ENCODE data around the gene CPNE5. TPM values are rescaled to one million over a fixed set of nuclear protein-coding genes. Genes with fewer than 3 reads are reported as not detected.
"Not testable (repeated sequence)": the region's sequence is repeated elsewhere in the genome, so short reads cannot be mapped to it uniquely, and the experiment has no call there.

Gene CPNE5
- total RNA-seq, 1 experiment from 2014 or later: 37.6 TPM

DNA sequence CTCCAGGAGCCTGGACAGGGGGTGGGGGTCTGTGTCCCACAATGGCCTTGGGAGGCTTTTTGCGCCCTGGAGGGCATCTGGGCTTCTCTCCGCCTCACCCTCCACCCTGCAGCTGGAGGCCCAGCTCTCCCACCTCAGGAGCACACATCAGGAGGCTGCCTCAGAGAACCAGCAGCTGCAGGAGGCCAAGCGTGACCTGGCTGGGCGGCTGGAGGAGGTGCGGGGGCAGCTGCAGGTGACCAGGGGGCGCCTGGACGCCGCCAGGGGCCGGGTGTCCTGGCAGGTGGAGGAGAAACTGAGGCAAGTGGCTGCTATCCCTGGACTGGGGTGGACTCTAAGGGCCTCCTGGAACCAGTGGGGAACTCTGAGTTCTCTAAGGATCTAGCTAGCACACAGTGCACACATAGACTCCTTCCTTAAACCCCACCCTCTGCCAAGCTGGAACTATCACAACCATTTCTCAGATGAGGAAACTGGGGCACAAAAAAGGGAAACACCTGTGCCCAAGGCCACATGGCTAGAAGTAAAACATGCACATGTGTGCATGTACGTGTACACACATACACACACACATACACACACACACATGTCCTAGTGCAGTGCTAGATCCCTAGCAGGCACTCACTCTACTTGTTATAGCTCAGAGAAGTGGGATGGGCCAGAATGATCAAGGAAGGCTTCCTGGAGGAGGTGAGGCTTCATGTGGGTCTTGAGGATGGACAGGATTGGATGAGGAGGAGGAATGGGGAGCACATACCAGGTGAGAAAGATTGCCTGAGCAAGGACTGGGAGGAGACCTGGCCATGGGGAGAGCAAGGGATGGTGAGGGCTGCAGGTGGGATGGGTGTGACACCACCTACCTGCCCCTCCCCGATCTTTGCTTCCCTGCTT, 118.7 kb downstream of the CPNE5 start:
- in situ Hi-C loops (cut with HindIII; ENCODE audit: low sequenced_read_pairs): no loop called here
- no peak for DNase-seq (ENCODE audit: low spot score)

DNA sequence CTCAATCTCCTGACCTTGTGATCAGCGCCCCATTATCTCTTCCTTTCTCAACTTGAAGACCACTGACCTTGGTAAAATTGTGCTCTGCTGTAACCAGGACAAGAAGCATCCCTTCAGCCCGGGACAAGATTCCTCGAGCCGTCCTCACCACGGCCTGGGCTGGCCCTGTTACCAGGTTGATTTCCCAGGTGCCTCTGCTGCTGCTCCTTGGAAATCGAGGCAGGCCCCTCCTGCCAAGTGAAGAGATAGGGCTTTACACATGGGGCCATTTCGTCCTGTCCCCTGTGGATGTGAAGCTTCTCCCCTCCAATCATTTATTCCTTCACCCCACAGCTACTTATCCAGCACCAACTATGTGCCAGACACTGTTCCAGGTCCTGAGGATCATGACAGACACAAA, 120.1 kb downstream of the CPNE5 start:
- no peak for DNase-seq (ENCODE audit: low spot score)
- in situ Hi-C loops (cut with HindIII; ENCODE audit: low sequenced_read_pairs): no loop called here

DNA sequence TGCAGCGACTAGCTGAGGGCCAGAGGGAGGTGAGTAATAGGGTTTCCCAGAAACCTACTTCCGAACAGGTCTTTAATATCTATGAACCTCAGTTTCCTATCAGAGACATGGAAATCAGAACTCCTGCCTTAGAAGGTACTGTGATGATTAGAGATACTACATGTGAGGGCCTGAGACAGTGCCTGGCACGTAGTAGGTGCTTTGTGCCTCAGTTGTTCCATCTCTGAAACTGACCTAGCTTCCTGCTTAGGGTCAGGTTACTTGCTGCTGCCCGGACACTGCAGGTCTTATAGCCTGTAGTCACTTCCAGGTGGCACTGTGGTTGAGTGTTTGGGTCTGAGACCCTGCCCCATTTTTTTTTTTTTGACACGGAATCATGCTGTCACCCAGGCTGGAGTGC, 120.7 kb downstream of the CPNE5 start:
- no peak for DNase-seq (ENCODE audit: low spot score)
- in situ Hi-C loops (cut with HindIII; ENCODE audit: low sequenced_read_pairs): no loop called here

DNA sequence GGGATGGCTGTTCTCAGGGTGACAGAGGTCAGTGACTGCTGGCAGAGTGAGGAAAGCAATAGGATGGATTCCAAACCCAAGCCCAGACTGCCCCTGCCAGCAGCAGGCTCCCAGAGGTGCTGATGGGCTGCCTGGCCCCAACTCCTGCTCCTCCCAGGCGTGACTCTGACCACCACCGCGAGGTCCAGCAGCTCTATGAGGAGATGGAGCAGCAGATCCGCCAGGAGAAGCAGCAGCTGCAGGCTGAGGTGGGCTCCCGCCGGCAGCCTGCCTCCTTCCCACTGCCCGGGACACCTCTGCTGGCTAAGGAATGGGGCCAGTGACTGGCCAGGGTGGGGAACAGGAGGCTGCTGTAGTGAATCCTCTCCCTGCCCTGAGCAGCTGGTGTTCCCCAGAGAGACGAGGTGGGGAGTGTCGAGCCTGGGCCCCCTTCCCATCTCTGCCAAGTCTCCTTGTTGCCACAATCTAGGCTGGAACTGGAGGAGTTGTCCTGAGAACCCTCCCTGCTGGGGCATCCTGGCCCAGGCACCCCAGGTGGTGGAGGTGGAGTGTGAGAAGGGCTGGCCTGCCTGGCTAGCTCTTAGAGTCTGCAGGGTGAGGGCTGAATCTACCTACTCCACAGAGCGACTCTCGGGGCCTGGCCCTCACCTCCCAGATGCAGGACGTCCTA, 121.2 kb downstream of the CPNE5 start:
- in situ Hi-C loops (cut with HindIII; ENCODE audit: low sequenced_read_pairs): no loop called here
- no peak for DNase-seq (ENCODE audit: low spot score)

DNA sequence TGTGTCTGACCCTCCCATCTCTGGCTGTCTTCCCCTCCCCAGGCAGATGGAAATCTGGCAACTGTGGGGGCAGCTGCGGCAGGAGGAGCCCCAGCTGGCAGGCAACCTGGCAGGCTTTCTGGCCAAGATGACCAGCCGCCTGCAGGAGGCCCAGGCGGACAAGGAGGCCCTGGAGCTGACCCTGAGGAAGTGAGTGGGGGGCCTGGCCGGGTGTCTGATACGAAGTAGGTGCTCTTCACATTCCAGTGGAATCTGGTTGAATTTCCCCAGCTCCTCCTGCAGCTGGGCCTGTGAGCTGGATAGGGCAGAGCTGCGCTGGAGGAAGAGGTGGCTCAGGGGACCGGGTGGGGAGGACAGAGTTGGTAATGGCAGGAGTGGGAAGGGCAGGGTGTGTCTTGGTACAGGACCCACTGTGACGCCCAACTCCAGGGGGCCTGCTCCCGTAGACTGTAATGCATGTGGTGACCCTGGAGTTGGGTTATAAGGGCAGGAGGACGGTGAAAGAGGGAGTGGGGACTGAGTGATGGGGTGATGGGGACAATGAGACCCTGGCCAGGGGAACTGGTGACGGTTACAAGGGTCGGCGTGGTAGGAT, 121.9 kb downstream of the CPNE5 start:
- DNase-seq (ENCODE audit: low spot score): no peak
- in situ Hi-C loops (cut with HindIII; ENCODE audit: low sequenced_read_pairs): no loop called here

DNA sequence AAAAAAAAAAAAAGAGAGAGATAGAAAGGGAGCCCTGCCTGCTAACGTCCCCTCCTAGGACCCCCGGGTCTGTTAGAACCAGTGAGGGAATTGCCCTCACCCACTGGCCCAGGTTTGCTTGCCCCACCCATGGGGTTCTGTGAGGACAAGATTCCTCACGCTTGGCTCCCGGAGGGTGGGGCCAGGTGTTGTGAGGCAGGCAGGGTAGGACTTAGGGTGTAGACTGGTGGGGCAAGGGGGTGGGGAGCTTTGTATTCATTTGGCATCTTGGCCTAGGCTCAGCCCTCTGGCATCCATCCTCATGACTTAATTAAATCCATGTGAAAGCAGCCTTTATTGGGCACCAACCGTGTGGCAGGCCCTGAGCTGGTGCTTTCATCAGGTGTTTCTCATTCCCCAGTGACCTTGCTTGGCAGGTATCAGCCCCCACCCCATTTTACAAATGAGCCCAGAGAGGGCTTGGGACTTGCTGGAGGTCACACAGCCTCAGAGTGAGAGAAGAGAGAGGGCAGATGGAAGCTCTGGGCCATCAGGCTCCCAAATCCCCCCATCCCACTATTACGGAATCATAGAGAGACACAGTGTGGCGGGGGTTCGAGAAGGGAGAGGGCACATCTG, 122.7 kb downstream of the CPNE5 start:
- in situ Hi-C loops (cut with HindIII; ENCODE audit: low sequenced_read_pairs): no loop called here
- DNase-seq (ENCODE audit: low spot score): no peak

DNA sequence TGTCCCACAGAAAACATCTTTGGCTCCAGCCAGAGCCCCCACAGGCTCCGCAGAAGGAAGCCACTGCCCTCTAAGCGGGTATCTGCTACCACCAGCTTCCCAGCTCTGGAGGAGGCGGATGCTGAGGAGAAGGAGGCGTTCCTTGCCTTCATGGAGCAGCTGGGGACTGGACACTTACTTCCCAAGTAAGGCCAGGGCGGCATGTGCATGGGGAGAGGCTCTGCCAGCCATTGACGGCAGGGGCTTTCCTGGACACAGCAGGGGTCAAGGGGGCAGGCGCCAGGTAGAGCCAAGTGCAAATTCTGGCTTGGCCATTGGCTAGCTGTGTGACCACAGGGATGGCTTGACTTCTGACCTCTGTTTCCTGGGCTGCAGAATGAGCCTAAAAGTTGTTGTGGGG, 123.8 kb downstream of the CPNE5 start:
- in situ Hi-C loops (cut with HindIII; ENCODE audit: low sequenced_read_pairs): no loop called here
- DNase-seq (ENCODE audit: low spot score): no peak

DNA sequence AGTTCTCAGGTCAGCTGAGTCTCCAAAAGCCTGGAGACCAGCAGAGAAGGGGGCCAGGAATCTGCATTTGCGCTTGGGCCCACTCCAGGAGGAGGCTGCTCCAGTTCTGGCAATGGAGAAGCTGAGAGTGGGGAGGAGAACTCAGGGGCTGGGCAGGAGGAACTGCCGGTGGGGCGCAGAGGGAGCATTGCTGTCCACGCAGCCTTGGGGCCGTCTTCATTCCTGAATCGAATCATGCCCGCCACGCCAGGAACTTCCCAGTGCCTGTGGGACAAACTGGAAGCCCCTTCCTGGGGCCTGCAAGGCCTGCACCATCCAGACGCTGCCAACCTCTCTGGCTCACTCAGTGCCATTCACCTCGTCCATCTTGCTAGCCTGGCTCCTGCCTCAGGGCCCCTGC, 124.7 kb downstream of the CPNE5 start:
- in situ Hi-C loops (cut with HindIII; ENCODE audit: low sequenced_read_pairs): no loop called here
- DNase-seq (ENCODE audit: low spot score): no peak

DNA sequence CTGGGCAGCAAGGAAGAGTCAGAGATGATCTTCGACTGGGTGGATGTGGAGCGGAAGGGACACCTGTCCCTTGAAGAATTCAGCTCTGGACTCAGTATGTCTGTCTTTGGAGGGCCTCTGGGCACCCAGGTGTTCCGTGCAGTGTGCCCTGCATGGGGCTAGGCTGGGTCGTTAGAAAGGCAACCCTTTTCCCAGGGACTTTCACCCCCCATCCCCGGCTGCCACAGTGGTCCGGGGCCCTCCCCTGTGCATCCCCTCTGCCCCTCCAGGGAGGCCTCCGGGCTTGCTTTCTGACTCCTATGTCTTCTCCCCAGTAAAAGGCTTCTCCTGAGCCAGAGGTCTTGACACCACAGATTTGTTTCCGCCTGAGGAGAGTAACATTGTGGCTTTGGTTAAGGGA, 125.4 kb downstream of the CPNE5 start:
- in situ Hi-C loops (cut with HindIII; ENCODE audit: low sequenced_read_pairs): no loop called here
- no peak for DNase-seq (ENCODE audit: low spot score)

DNA sequence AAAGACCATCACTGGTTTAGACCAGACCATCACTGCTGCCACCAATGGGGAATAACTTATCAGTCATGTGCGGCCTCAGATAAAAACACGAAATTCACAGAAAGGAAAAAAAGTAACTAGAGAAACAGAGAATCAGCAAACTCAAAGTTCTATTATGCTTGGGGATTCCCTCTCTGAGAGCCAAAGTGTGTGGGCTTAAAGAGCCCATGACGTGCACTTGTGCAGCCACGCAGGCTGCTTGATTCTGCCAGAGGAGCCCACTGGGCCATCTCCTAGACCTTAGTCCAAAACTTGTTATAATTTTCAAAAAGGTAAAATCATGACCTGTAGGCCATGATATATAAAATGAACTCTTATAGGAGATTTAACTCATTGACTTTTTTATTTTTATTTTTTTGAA, 126.4 kb downstream of the CPNE5 start:
- in situ Hi-C loops (cut with HindIII; ENCODE audit: low sequenced_read_pairs): no loop called here

DNA sequence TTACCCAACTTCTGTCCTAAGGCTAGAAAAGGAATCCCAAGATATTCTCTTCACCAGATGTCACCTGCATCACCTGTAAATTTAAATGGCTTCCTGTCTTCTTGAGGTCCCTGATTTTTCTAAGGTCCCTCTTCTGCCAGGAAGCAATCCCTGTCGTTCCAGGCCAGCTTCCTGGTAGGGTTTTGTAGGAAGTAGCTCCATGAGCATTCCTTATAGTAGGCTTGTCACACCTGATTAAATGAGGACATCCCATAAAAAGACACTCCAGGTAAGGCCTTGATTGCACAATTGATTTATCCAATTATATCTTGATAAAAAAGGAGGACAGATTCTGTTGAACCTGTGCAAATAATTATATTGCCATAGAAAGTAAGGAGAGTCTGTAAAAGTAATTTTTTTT, 132.9 kb downstream of the CPNE5 start:
- DNase-seq (ENCODE audit: low spot score): no peak
- in situ Hi-C loops (cut with HindIII; ENCODE audit: low sequenced_read_pairs): no loop called here

More for the DNA sequence above, 126.4 kb downstream of the CPNE5 start:
- DNase-seq (ENCODE audit: low spot score): no peak

DNA sequence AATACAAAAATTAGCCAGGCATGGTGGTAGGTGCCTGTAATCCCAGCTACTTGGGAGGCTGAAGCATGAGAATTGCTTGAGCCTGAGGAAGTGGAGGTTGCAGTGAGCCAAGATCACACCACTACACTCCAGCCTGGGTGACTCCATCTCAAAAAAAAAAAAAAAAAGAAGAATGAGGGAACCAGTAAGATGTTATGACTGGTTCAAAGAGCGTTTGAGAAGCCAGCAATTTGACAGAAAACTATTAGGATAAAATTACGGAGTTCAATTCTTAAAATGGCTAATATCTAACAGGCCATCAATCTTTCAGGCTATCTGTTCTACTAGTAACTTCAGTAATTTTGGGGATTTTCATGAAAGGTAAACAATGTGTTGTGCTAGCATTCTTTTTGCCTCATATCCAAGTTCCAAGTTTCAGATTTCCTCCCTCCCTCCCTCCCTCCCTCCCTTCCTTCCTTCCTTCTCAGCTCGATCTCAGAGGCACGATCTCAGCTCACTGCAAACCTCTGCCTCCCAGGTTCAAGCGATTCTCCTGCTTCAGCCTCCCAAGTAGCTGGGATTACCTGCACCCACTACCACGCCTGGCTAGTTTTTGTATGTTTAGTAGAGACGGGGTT, 134.2 kb downstream of the CPNE5 start:
- DNase-seq (ENCODE audit: low spot score); in situ Hi-C loops (cut with HindIII; ENCODE audit: low sequenced_read_pairs): not testable (repeated sequence)

DNA sequence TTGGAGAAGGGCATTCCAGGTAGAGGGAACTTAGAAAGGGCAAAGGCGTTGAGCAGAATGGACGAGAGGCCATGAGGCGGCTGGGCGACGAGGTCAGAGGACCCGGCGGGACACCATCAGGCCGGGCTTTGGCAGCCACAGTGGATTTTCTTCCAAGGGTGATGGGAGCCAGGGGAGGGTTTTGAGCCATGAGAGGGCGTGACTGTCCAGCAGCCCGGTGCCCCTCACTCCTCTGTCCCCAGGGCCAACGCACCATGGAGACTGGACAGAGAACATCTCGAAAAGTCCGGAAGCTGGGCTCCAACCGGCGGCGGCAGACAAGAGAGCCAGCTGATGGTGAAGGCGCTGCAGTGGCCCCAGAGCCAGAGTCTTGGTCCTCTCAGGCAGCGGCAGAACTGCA, 135.3 kb downstream of the CPNE5 start:
- in situ Hi-C loops (cut with HindIII; ENCODE audit: low sequenced_read_pairs): no loop called here
- no peak for DNase-seq (ENCODE audit: low spot score)

DNA sequence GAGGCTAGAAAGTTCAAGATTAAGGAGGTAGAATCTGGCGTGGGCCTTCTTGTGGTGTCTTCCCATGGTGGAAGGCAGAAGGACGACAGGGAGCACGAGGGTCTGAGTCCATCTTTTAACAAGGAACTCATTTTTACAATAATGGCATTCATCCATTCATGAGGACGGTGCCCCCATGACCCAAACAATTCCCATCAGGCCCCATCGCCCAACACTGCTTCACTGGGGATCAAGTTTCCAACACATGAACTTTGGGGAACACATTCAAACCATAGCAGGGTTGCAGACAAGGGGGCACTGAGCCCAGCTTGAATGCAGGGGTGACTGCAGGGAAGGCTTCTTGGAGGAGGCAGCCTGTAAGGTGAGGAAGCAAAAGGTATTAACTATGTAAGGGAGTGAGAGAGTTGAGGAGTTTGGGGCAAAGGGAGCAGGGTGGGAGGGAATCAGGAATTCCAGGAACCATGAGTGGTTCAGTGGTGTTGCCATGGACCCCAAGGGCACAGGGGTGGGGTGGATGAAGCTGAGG, 136.1 kb downstream of the CPNE5 start:
- no peak for DNase-seq (ENCODE audit: low spot score)
- in situ Hi-C loops (cut with HindIII; ENCODE audit: low sequenced_read_pairs): no loop called here

DNA sequence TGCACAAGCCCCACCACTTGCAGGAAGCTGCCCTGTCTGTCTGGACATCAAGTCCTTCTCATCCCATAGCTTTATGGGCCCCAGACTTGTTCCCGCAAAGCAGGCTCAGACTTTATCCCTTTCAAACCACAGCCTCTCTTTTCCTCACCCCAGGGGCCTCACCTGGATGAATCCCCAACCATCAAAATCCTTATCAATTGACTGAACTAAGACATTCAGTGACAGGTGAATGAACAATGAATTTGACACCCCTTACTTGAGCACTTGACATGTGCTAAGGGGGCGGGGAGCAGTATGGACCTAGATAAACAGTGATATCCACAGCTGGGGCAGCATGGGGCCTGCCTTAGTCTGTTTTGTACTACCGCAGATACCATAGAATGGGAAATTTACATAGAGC, 136.6 kb downstream of the CPNE5 start:
- DNase-seq (ENCODE audit: low spot score): no peak
- in situ Hi-C loops (cut with HindIII; ENCODE audit: low sequenced_read_pairs): no loop called here

DNA sequence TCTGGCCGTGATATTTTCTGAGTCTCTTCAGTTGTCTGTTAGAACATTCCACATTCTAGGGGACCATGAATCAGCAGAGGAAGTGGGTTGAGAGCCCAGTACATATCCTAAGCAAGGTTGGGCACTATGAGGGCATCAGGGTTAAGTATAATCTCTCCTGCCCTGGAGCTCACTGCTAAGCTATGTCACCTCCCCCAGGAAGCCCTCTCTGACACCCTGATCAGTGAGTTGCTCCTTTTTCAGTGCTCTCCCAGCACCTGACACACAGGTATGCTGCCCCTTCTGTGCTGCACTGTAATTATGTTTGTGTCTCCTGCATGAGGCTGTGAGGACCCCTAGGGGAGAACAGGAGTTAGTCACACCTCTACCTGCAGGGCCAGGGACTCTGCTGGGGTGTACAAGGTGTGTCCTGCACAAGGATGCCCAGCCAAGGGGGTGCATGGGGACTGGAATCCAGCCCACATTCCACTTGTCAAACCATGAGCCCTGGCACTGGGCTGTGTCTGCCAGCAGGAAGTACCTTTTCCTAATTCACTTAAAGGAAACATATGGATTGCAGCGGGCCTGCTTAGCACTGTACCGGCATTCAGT, 137.7 kb downstream of the CPNE5 start:
- DNase-seq (ENCODE audit: low spot score): no peak
- in situ Hi-C loops (cut with HindIII; ENCODE audit: low sequenced_read_pairs): no loop called here

DNA sequence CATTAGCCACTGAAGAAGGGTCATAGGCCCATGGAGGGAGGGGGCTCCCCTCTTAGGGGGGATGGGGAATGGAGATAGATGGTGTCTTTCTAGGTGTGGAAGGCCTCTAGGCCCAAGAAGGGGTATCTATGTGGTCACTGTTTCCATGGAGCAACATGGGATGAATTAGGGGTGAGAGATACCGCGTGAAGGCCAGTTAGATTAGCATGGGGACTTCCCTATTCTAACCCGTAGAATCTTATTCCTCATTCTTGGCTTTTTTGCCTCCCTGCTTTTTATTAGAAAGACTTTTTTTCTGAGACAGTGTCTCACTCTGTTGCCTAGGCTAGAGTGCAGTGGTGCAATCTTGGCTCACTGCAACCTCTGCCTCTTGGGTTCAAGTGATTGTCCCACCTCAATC, 138.4 kb downstream of the CPNE5 start:
- no peak for DNase-seq (ENCODE audit: low spot score)
- in situ Hi-C loops (cut with HindIII; ENCODE audit: low sequenced_read_pairs): no loop called here

DNA sequence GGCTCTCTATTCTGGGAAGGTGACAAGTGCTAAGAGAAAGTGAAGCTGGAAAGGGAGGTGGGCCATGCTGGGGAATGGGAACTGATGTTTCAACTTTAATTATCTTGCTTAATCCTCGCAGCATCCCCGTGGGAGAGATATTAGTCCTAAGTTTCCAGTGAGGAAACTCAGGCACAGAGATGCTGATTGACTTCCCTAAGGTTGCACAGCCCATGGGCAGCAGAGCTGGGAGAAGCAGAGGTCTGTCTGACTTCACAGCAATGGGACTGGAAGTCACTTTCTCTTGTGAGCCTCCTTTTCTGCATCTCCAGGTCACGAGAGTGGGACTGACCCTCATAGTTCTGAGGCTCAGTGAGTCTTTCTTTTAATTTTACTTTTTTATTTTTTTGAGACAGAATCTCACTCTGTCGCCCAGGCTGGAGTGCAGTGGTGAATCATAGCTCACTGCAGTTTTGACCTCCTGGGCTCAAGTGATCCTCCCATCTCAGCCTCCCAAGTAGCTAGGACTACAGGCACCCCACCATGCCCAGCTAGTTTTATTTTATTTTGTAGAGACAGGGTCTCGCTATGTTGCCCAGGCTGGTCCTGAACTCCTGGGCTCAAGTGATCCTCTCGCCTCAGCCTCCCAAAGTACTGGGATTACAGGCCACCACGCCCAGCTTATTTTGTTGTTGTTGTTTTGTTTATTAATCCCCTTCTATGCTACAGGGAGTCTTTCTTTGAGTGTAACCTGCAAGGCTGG, 139.0 kb downstream of the CPNE5 start:
- in situ Hi-C loops (cut with HindIII; ENCODE audit: low sequenced_read_pairs): no loop called here
- DNase-seq (ENCODE audit: low spot score): no peak

Data from G401 (cell line).